GM18861 (cell line): ENCODE results near the gene KIAA0319L.

Experiments used
- ATAC-seq: cut with Tn5 transposase; IDR thresholded peaks from one replicate; pipeline ENCODE4 v1.9.1; 2021; ENCODE audit not compliant: unreplicated experiment

The KIAA0319L gene

GRCh38 chr1:35449334-35450008, 107.7 kb downstream of the KIAA0319L start:
- ATAC-seq, result no peak

DNA sequence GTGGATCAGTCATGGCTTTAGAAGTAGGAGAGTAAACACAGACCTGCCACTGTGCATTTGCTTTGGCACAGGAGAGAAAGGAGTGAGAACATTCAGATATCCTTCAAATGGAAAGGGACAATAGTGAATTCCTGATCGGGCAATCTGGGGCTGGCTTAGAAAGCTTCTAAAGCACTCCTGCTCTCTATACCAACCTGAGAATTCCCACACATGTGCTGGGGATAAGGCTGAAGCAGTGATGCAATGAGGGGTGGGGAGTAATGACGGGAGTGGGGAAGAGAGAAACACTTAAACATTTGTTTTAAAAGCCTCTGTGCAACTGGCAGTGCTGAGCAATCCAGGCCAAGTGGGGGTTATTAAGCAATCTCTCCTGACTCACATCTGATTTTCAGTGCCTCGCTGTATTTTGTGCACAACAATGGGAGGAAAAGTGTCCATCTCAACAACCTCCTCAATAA, 108.8 kb downstream of the KIAA0319L start:
- no peak for ATAC-seq

DNA sequence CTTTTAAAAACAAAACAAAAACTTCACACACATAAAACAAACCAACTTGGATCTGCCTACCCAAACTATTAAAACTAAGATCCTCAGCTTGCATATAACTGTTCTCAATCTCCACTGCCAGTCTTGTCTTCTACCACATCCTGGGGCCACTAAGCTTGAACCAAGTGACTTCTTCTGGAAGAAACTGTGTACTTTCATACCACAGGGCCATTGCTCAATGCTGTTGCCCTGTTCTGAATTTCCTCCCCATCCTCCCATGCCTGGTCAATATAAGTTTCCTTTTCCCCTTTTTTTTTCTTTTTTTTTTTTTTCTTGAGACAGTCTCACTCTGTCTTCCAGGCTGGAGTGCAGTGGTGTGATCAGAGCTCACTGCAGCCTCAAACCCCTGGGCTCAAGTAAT, 109.9 kb downstream of the KIAA0319L start:
- ATAC-seq, result no peak

DNA sequence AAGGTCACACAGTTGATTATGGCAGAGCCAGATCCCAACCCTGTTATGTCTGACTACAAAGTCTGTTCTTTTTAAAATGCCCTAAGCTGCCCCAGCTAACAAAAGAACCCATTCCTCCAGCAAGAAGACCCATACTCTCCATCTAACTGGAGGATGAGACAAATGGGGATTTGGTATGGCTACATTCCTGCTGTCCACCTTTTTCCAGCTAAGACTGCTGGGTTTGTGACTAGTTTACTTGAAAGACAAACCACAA, 112.8 kb downstream of the KIAA0319L start:
- ATAC-seq, result no peak

GRCh38 chr1:35443768-35444518, 113.3 kb downstream of the KIAA0319L start:
- no peak for ATAC-seq

- ATAC-seq, result no peak
Measured at GRCh38 chr1:35442734-35443133, 114.5 kb downstream of the KIAA0319L start.

DNA sequence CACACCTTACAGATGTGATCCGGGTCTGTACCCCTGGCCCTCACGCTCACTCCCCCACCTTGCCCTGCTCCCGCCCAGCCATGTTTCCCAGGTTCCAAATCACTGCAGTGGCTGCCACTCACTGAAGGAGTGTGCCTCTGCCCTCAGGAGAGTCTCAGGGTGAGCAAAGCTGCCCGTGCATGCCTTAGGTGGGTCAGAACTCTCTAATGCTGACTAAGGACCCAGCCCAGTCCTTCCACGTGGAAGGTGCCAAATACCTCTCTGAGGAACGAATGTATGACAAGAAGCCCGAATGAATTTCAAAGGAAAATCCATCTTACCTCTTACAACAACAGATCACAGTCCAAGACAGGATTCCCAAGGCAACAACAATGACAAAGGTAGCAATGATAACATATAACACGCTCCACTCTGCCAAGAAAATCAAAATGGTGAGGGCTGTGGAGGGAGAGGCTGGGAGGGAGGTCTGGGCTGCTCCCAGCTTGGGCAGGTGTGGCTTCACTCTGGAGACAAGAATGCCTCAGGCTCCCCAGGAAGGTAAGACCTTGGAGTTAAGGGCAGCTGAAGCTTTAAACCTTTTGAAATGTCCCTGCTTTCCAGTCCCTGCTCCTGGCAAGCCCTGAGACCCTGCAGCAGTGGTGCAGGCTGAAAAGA, 115.2 kb downstream of the KIAA0319L start:
- ATAC-seq, result no peak

DNA sequence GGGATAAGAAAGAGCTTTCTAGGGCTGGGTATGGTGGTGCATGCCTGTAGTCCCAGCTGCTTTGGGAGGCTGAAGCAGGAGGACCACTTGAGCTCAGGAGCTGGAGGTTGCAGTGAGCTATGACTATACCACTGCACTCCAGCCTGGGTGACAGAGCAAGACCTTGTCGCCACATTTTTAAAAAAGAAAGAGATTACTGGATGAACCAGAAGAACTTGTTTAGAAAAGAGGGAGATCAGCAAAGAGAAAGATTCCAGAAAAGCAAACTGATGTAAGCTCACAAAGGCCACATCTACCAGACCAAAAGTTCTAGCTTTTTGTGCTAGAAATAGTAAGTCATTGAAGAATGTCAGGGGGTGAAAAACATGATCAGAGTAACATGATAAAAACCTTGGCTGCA, 117.6 kb downstream of the KIAA0319L start:
- no peak for ATAC-seq

GRCh38 chr1:35437200-35437599, 120.0 kb downstream of the KIAA0319L start:
- ATAC-seq, result no peak

DNA sequence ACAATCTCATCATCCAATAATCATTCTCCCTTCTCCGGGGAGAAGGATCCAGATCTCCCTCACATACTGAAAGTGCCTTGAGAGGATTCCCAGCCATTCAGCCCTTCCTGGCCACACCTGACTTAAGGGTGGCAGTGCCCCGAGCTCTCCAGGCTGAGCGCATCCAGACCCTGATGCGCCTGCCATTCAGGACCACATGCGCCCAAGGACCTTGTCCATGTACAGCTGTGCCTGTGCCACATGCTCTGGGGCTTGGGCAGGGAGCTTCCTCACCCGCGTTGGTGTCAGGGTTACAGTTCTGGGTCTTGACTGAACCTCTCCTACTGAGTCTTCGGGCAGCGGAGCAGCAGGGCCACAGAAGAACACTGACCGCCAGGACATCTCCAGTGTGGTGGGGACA, 121.1 kb downstream of the KIAA0319L start:
- ATAC-seq, result no peak

DNA sequence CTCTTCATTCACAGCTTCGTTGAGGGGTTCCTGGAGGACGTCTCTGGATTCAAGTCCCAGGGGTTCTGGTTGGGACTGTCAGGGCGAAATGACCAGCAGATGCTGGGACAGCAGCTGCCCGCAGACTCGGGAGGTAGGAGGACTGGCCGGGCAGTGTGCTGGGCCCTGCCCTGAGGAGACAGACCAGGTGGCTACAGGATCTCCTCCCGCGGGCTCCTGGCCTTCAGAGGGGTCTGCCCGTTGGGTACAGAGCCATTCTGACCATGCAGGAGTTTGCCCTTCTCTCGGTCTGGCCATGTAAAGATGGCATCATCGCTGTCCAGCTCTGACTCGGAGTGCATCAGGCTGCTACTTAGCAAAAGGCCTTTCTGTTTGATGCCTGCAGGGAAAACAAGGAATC, 122.5 kb downstream of the KIAA0319L start:
- no peak for ATAC-seq

DNA sequence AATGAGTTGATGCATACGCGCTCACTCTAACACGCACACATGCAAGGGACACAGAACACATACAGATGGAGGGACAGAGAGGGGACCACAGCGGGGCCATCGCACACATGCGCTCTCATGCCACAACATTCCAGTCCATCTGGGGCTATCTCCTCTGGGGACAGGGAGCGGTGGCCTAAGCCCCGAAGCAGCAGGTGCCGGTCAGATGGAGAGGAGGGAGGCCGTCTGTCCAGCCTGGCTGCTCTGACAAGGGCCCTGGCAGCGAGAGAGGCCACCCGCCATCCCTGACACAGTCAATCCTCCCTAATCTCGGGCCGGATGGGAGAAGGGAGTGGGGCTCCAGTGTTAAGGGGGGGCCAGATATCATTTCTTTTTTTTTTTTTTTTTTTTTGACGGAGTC, 123.5 kb downstream of the KIAA0319L start:
- ATAC-seq, result no peak

DNA sequence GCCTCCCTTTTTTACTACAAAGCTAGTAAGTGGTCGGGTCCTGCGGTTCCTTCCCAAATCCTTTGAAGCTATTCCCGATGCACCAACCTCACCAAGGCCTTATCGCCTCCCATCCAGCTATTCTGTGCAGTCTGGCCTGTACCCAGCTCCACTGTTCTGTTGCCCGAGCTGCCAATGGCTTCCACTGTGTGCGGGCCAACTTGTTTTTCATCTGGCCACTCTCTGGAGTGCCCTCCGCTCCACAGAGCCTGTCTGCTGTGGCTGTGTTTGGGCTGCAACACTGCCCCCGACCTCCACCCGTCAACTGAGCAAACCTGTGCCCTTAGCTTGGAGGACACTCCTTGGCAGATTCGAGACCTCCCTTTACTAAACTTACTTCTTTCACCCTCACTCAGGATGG, 125.0 kb downstream of the KIAA0319L start:
- ATAC-seq, result no peak

GRCh38 chr1:35431173-35431599, 126.0 kb downstream of the KIAA0319L start:
- no peak for ATAC-seq

GRCh38 chr1:35430762-35431161, 126.4 kb downstream of the KIAA0319L start:
- no peak for ATAC-seq

GRCh38 chr1:35428360-35428759, 128.8 kb downstream of the KIAA0319L start:
- no peak for ATAC-seq

DNA sequence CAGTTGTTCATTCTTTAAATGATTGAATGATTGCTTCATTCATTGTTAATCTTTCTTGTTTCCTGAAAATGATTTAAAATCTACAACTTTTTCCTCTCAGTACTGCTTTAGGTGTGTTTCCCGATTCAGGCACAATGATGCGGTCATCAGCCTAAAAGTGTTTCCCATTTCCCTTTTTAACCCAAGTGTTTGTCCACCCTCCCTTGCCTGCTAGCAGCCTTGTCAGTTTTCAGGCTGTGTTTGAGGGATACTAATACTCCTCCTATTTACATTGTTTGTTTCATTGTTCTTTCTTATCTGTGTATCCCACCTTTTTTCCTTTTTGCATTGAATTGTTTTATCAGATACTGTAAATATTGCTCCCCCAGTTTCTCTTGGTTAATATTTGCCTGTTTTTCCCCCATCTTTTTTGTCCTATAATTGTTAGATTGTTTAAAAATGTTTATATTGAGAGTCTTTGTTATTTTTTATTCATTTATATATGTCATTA, 131.1 kb downstream of the KIAA0319L start:
- no peak for ATAC-seq

DNA sequence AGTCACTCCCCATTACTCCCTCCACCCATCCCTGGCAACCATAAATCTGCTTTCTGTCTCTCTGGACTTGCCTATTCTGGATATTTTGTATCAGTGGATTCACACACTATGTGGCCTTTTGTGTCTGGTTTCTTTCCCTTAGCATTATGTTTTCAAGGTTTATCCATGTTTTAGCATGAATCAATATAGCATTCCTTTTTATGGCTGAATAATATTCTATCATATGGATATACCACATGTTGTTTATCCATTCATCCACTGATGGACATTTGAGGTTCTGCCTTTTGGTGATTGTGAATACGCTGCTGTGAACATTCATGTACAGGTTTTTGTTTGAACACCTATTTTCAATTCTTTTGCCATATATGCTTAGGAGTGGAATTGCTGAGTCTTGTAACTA, 148.3 kb downstream of the KIAA0319L start:
- no peak for ATAC-seq

- ATAC-seq, result no peak
Measured at GRCh38 chr1:35407743-35408142, 149.5 kb downstream of the KIAA0319L start.

DNA sequence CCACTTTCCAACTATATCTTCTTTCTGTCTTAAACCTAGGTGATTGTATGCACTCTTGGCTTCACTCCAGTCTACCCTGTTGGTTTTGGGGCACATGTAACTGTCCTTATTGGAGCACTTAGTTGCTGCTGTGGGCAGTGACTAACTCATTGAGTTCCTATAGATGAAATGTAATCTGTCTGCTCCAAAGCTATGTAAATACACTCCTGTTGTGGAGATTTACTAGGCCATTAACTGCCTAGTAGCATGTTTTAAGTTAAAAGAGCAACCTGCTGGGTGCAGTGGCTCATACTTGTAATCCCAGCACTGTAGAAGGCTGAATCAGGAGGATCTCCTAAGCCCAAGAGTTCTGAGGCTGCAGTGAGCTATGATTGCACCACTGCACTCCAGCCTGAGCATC, 151.1 kb downstream of the KIAA0319L start:
- ATAC-seq, result no peak

- ATAC-seq, result no peak
Measured at GRCh38 chr1:35401049-35401448, 156.2 kb downstream of the KIAA0319L start.

DNA sequence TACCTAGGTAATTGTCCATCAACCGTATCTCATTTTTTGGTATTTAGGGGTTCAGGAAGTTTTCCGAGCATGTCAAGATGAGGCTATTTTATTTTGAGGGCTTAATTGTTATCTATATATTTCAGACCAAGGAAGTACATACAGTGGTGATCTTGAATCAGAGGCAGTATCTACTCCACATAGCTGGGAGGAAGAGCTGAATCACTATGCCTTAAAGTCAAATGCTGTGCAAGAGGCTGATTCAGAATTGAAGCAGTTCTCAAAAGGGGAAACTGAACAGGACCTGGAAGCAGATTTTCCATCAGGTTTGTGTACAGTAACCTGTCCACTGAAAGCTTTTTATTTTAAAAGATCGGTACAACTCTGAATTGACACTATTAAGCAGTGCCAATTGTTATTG, 158.5 kb downstream of the KIAA0319L start:
- no peak for ATAC-seq
